K562 (cell line): Measurements from ENCODE around the gene ANO2. TPM values are rescaled to one million over a fixed set of nuclear protein-coding genes. Genes with fewer than 3 reads are reported as not detected.
A peak's percentile ranks its signal among the peaks of the same experiment; 100 is the strongest.

Source experiments
- ATAC-seq: fragments of 200-7000 bp; cut with Tn5 transposase; 3 replicates; pipeline ENCODE4 v1.9.1; 2020; ENCODE audit warnings: moderate library complexity
- BruUV-seq: library from RNA; stranded (reverse); fragments of 400-500 nt; replicated peaks from 2 replicates; lab custom pipeline; 2021; lab: Mats Ljungman, UMichigan
- CTCF ChIA-PET: fragments of 300-600 bp; formaldehyde crosslinking; extraction: SDS; loops from one replicate; lab custom pipeline; 2021; ENCODE audit warnings: low intra/inter-chr PET ratio; lab: Yijun Ruan, JAX
- POLR2A ChIA-PET: fragments of 300-600, 350-650 bp; sonication (Branson Sonifier 250); formaldehyde crosslinking; extraction: SDS; loops from one replicate; lab custom pipeline; 2021; ENCODE audit warnings: antibody characterized with exemption, inconsistent platforms; lab: Yijun Ruan, JAX
- DNase-seq, 4 experiments: peaks; one replicate each; pipeline versions ENCODE4 v3.0.0 to v3.0.0-alpha.2; 2011 to 2018; ENCODE audit warnings: low spot score in 3 of 4, mixed read lengths in 3 of 4; ENCODE audit errors: extremely low read depth in 1 of 4
- FAIRE-seq: peaks from 2 replicates; lab custom pipeline; 2011; peaks lifted over from hg19 to GRCh38; lab: Jason Lieb, UNC
- H2AFZ ChIP-seq: 2 replicates; pipeline ENCODE4 v1.6.0; 2011; ENCODE audit warnings: low read depth, low read length, control low read depth, inconsistent platforms
- H3K27ac ChIP-seq: fragments of 200-600 bp; 3 replicates; pipeline ENCODE4 v1.8.0; 2011; ENCODE audit warnings: low read depth, mild to moderate bottlenecking, control low read depth, inconsistent platforms, low read length, moderate library complexity, mixed read lengths; ENCODE audit errors: extremely low read depth
- H3K27me3 ChIP-seq, 2 experiments: fragments of 300-600 bp in 1 of 2; 2 replicates in 1 of 2; 3 replicates in 1 of 2; pipeline versions ENCODE4 v1.6.0 to v1.8.0; 2011; ENCODE audit warnings: inconsistent platforms in 2 of 2, low read length in 2 of 2, mild to moderate bottlenecking in 1 of 2, mixed read lengths in 1 of 2, moderate library complexity in 1 of 2; ENCODE audit not compliant: control insufficient read depth in 2 of 2, insufficient read depth in 2 of 2
- H3K36me3 ChIP-seq: fragments of 300-600 bp; 3 replicates; pipeline ENCODE4 v1.8.0; 2011; ENCODE audit warnings: mild to moderate bottlenecking, low read length, inconsistent platforms; ENCODE audit not compliant: control insufficient read depth, insufficient read depth
- H3K4me1 ChIP-seq, 2 experiments: fragments of 200-600 bp in 1 of 2; replicated peaks in 1 of 2; 2 replicates in 1 of 2; 3 replicates in 1 of 2; pipeline versions ENCODE4 v1.5.1 to v1.8.0; 2011; ENCODE audit warnings: inconsistent platforms in 2 of 2, low read length in 2 of 2, mild to moderate bottlenecking in 1 of 2, mixed read lengths in 1 of 2, moderate library complexity in 1 of 2; ENCODE audit not compliant: control insufficient read depth in 2 of 2, insufficient read depth in 2 of 2
- H3K4me2 ChIP-seq: 2 replicates; pipeline ENCODE4 v1.6.1; 2011; ENCODE audit warnings: low read length, control low read depth, inconsistent platforms, mixed read lengths; ENCODE audit not compliant: insufficient read depth
- H3K4me3 ChIP-seq: fragments of 200-600 bp; sonication (generic), shearing (Covaris generic); 2 replicates; pipeline ENCODE4 v1.5.1; 2016; ENCODE audit warnings: control low read depth, inconsistent platforms
- H3K79me2 ChIP-seq: fragments of 200-600 bp; 3 replicates; pipeline ENCODE4 v1.8.0; 2011; ENCODE audit warnings: low read length, inconsistent platforms; ENCODE audit not compliant: control insufficient read depth, insufficient read depth
- H3K9ac ChIP-seq, 2 experiments: 2 replicates each; pipeline versions ENCODE4 v1.6.0 to v1.6.1; 2011; ENCODE audit warnings: low read depth in 2 of 2, low read length in 2 of 2, control low read depth in 1 of 2, inconsistent platforms in 1 of 2, mild to moderate bottlenecking in 1 of 2, mixed read lengths in 1 of 2; ENCODE audit not compliant: insufficient read depth in 1 of 2
- H3K9me1 ChIP-seq: one replicate; pipeline ENCODE4 v1.6.0; 2011; ENCODE audit warnings: inconsistent platforms, mild to moderate bottlenecking, low read length, moderate library complexity; ENCODE audit not compliant: control insufficient read depth, insufficient read depth
- H3K9me3 ChIP-seq: replicated peaks from 2 replicates; pipeline ENCODE4 v1.5.1; 2011; ENCODE audit warnings: low read depth, low read length, inconsistent platforms; ENCODE audit not compliant: control insufficient read depth, insufficient read depth
- H4K20me1 ChIP-seq: replicated peaks from 2 replicates; pipeline ENCODE4 v1.6.1; 2011; ENCODE audit warnings: low read length, inconsistent platforms, mixed read lengths; ENCODE audit not compliant: control insufficient read depth, insufficient read depth
- C11orf30 ChIP-seq: fragments of 450-650 bp; IDR thresholded peaks from 2 replicates; pipeline ENCODE4 v1.6.1; 2016; ENCODE audit warnings: low read depth, mild to moderate bottlenecking
- CUX1 ChIP-seq: fragments of 200-800 bp; sonication (Bioruptor generic); IDR thresholded peaks from 2 replicates; pipeline ENCODE4 v1.6.1; 2016; ENCODE audit warnings: missing genetic modification characterization, missing compliant biosample characterization
- FOXK2 ChIP-seq, 2 experiments: fragments of 450-650 bp; IDR thresholded peaks in 1 of 2; conservative IDR thresholded peaks in 1 of 2; 2 replicates each; pipeline ENCODE4 v1.6.1; 2016; ENCODE audit warnings: low read depth in 2 of 2, mild to moderate bottlenecking in 1 of 2
- NFATC3 ChIP-seq: fragments of 450-650 bp; IDR thresholded peaks from 2 replicates; pipeline ENCODE4 v1.6.1; 2017; ENCODE audit warnings: mild to moderate bottlenecking
- RAD51 ChIP-seq: fragments of 450-650 bp; IDR thresholded peaks from 2 replicates; pipeline ENCODE4 v1.7.1; 2016; ENCODE audit warnings: low read depth, mild to moderate bottlenecking, borderline replicate concordance
- SIRT6 ChIP-seq: IDR thresholded peaks from one replicate; pipeline ENCODE4 v1.6.1; 2012; ENCODE audit warnings: low read depth, mild to moderate bottlenecking, control low read depth, inconsistent platforms, low read length, moderate library complexity
- SUPT5H ChIP-seq: fragments of 450-650 bp; IDR thresholded peaks from 2 replicates; pipeline ENCODE4 v1.6.1; 2016
- TFAM ChIP-seq: fragments of 250-450 bp; sonication (Bioruptor Pico); conservative IDR thresholded peaks from 2 replicates; pipeline ENCODE4 v1.5.0; 2021; ENCODE audit warnings: mild to moderate bottlenecking, moderate library complexity
- USF2 ChIP-seq: sonication (generic); formaldehyde crosslinking; IDR thresholded peaks from 2 replicates; pipeline ENCODE4 v1.5.0; 2020; ENCODE audit warnings: missing genetic modification reagents
- ZNF232 ChIP-seq: sonication (generic); formaldehyde crosslinking; IDR thresholded peaks from 2 replicates; pipeline ENCODE4 v1.8.0; 2022; ENCODE audit warnings: mild to moderate bottlenecking, missing genetic modification reagents
- ZNF445 ChIP-seq: fragments of 250-450 bp; sonication (Bioruptor Pico); IDR thresholded peaks from 2 replicates; pipeline ENCODE4 v1.4.0; 2020; ENCODE audit warnings: low read depth, mild to moderate bottlenecking, moderate library complexity
- ZNF699 ChIP-seq: fragments of 250-450 bp; sonication (Bioruptor Pico); IDR thresholded peaks from 2 replicates; pipeline ENCODE4 v1.8.0; 2021; ENCODE audit warnings: mild to moderate bottlenecking, moderate library complexity; ENCODE audit not compliant: insufficient replicate concordance
- ZNF77 ChIP-seq: fragments of 250-450 bp; sonication (Bioruptor Pico); IDR thresholded peaks from 2 replicates; pipeline ENCODE4 v1.5.0; 2020
- WGBS: fragments of 100-300 bp; shearing (Covaris generic); methylation state at CpG from one replicate; pipeline ENCODE4 v1.1.6; 2016; ENCODE audit warnings: low coverage, mixed read lengths; ENCODE audit not compliant: insufficient coverage; ENCODE audit errors: missing lambda C conversion rate; 5-methylcytosine and 5-hydroxymethylcytosine counted together
- in situ Hi-C: fragments of 300-500 bp; cut with MboI; formaldehyde crosslinking; loops from 4 replicates; pipeline ENCODE4 v1.15.0; 2018; ENCODE audit warnings: inconsistent platforms, mixed read lengths
- intact Hi-C: fragments of 100-400 bp; cut with micrococcal nuclease; formaldehyde crosslinking; loops from 2 replicates; pipeline ENCODE4 v1.14.2; 2022
- polyA plus RNA-seq, 8 experiments: library from polyadenylated mRNA; depleted of rRNA in 4 of 8; stranded (reverse) in 5 of 8; unstranded in 3 of 8; fragments of >200 nt; fragmentation: Nextera tagmentation in 2 of 8; fragmentation: Illumina TruSeq in 1 of 8; extraction: Ambion mirVana in 2 of 8; extraction: Trizol in 1 of 8; gene quantifications; 2 replicates each; pipeline versions ENCODE4 v1.2.1 to v1.2.3, GENCODE V29; 2011 to 2014; ENCODE audit warnings: inconsistent platforms in 1 of 8, missing spikeins in 1 of 8
- total RNA-seq, 7 experiments: library from RNA; depleted of rRNA in 6 of 7; stranded (reverse); fragments of >200 nt in 6 of 7; fragmentation: Illumina TruSeq in 2 of 7; extraction: Trizol in 2 of 7; gene quantifications; 2 replicates each; pipeline versions ENCODE4 v1.2.1 to v1.2.3, GENCODE V29; 2011 to 2021; ENCODE audit warnings: low replicate concordance in 1 of 7

ANO2 gene
- total and polyA plus RNA-seq, 9 of the 15 experiments (the other 6 are each of a cell fraction or from before 2014, with no cell fraction given), result 0.64 TPM; not detected in 8

GRCh38 chr12:5787828-5788227 is 157.2 kb downstream of the ANO2 start:
- TF ChIP-seq ZNF232 (CRISPR knock-in tag) (no peak), SUPT5H (no peak), RAD51 (0 out of 2 replicates have a peak, but pooled peaks have one; percentile 10), C11orf30 (no peak), NFATC3 (no peak), ZNF445 (CRISPR knock-in tag) (no peak), FOXK2 (conservative IDR thresholded peaks at IDR 0.05 in 1 of 2, IDR thresholded peaks at IDR 0.05 in 1 of 2; ENCODE audit: low read depth in 2 of 2) (no peak), ZNF77 (CRISPR knock-in tag) (no peak), TFAM (CRISPR knock-in tag) (no peak), SIRT6 (no peak), ZNF699 (CRISPR knock-in tag) (no peak), USF2 (CRISPR knock-in tag) (peak; percentile 59), CUX1 (CRISPR knock-in tag) (no peak)
- TF ChIP-seq, all 486 proteins: peak for 2
- Histone ChIP-seq H3K4me1 (no peaks in the 10 kb centered on the region), H3K4me3 (no peak overlapping the region), H3K36me3 (no peaks in the 10 kb centered on the region), H3K4me2 (no peak overlapping the region), H3K27me3 (no peaks in the 10 kb centered on the region; a peak in 1 of 5 replicates), H3K9ac (no peak overlapping the region), H3K79me2 (no peaks in the 10 kb centered on the region), H3K27ac (no peak overlapping the region), H2AFZ (no peak overlapping the region), H3K9me1 (no peaks in the 10 kb centered on the region), H4K20me1 (no peaks in the 10 kb centered on the region), H3K9me3 (no peaks in the 10 kb centered on the region)
- DNase-seq (no peak), FAIRE-seq (no peak), ATAC-seq (no peak)
- in situ Hi-C loops (loop anchor here (25.0 kb wide), 1 partner anchor 601 kb away; no protein-coding TSS in a partner anchor), intact Hi-C loops (no loop called here)
- POLR2A ChIA-PET, result interaction anchor here (0.7 kb wide), 1 partner anchor 10 kb away, joined by 3 read pairs; no protein-coding TSS in a partner anchor
- WGBS, result 4% methylated on average over 4 of the region's 5 CpGs
- no TSS peak for BruUV-seq
- CTCF ChIA-PET, result no interaction called here
